22Rv1 (cell line): ENCODE results near the gene USP11.

Experiments
- ZFX ChIP-seq: fragments of 450-650 bp; IDR thresholded peaks from 2 replicates; pipeline ENCODE4 v1.6.1; 2017; ENCODE audit warnings: antibody characterized with exemption, borderline replicate concordance
- TF ChIP-seq, protein P1 (sequence below): fragments of 450-650 bp; IDR thresholded peaks from 2 replicates; pipeline ENCODE4 v1.5.1; 2017; ENCODE audit warnings: mild to moderate bottlenecking

DNA sequence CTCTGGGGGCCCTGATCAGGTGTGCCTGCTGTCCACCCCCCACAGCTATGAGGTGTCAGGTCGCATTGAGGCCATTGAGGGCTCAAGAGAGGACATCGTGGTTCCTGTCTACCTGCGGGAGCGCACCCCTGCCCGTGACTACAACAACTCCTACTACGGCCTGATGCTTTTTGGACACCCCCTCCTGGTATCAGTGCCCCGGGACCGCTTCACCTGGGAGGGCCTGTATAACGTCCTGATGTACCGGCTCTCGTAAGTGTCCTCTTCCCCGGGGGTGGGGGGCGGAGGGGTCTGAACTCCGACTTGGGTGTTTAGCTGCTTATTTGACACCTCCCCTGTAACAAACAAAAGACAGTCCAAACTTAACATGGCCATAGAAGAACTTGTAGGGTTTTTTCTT is 10.5 kb downstream of the USP11 start:
- TF ChIP-seq, protein P1, sequence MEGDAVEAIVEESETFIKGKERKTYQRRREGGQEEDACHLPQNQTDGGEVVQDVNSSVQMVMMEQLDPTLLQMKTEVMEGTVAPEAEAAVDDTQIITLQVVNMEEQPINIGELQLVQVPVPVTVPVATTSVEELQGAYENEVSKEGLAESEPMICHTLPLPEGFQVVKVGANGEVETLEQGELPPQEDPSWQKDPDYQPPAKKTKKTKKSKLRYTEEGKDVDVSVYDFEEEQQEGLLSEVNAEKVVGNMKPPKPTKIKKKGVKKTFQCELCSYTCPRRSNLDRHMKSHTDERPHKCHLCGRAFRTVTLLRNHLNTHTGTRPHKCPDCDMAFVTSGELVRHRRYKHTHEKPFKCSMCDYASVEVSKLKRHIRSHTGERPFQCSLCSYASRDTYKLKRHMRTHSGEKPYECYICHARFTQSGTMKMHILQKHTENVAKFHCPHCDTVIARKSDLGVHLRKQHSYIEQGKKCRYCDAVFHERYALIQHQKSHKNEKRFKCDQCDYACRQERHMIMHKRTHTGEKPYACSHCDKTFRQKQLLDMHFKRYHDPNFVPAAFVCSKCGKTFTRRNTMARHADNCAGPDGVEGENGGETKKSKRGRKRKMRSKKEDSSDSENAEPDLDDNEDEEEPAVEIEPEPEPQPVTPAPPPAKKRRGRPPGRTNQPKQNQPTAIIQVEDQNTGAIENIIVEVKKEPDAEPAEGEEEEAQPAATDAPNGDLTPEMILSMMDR = no peak
- TF ChIP-seq ZFX = no peak
